Measurements from ENCODE around the gene ZNF766. TPM values are rescaled to one million over a fixed set of nuclear protein-coding genes. Genes with fewer than 3 reads are reported as not detected.
"Not testable (repeated sequence)": the region's sequence is repeated elsewhere in the genome, so short reads cannot be mapped to it uniquely, and the experiment has no call there.

ZNF766 gene
- polyA plus RNA-seq, 2 of the 4 experiments (the other 2 are of a cell fraction): 11.9 to 21.9 TPM

- FAIRE-seq: no peak
Measured at GRCh38 chr19:52244021-52244420, 25.4 kb upstream of the ZNF766 start.

GRCh38 chr19:52248241-52248640 lies 21.1 kb upstream of the ZNF766 start:
- CTCF ChIA-PET: interaction anchor here (0.6 to 1.2 kb wide), 2 partner anchors 16 to 188 kb away, joined by 3 to 4 read pairs; no protein-coding TSS in a partner anchor
- 17% methylated on average over 6 of the region's 6 CpGs for WGBS (ENCODE audit: missing lambda C conversion rate)
- DNase-seq (ENCODE audit: low read depth in 1 of 2, low spot score in 1 of 2) (no peak), ATAC-seq (no peak), FAIRE-seq (no peak)
- POLR2A ChIA-PET: no interaction called here
- no peak overlapping the region for H3K27ac ChIP-seq
- H3K9me3 ChIP-seq: peaks cover 51% of the 10 kb centered on the region
- H3K4me2 ChIP-seq: no peak overlapping the region
- H3K4me3 ChIP-seq: no peak overlapping the region
- H3K4me1 ChIP-seq: no peaks in the 10 kb centered on the region
- TF ChIP-seq HES2 (IDR thresholded peaks at IDR 0.05) (no peak), RAD21 (conservative IDR thresholded peaks at IDR 0.05 in 1 of 2, IDR thresholded peaks at IDR 0.05 in 1 of 2) (peak in 1 of 2 experiments; percentile 39; a peak in 2 of 5 replicates)

More at GRCh38 chr19:52244021-52244420, 25.4 kb upstream of the ZNF766 start:
- WGBS (ENCODE audit: missing lambda C conversion rate): 13% methylated on average over 12 of the region's 12 CpGs
- Histone ChIP-seq H3K27ac (no peak overlapping the region), H3K4me1 (no peaks in the 10 kb centered on the region), H3K4me2 (no peak overlapping the region), H3K4me3 (no peak overlapping the region), H3K9me3 (peaks cover 63% of the 10 kb centered on the region)
- TF ChIP-seq CBX2 (IDR thresholded peaks at IDR 0.05; ENCODE audit: borderline replicate concordance, low read depth) (no peak), PBX3 (IDR thresholded peaks at IDR 0.05) (no peak), BHLHE40 (IDR thresholded peaks at IDR 0.05; ENCODE audit: low read depth, low read length) (no peak), HOXB5 (CRISPR knock-in tag; IDR thresholded peaks at IDR 0.05) (no peak), FOSB (CRISPR knock-in tag; IDR thresholded peaks at IDR 0.05) (no peak), JUN (IDR thresholded peaks at IDR 0.05) (no peak), CHD2 (IDR thresholded peaks at IDR 0.05; ENCODE audit: low read length, partially characterized antibody) (no peak), RNF2 (IDR thresholded peaks at IDR 0.05; ENCODE audit: borderline replicate concordance, low read depth) (no peak)
- ATAC-seq (no peak), DNase-seq (ENCODE audit: low read depth in 1 of 2, low spot score in 1 of 2) (no peak)
- ChIA-PET POLR2A (no interaction called here), CTCF (interaction anchor here (0.6 kb wide), 1 partner anchor 832 kb away, joined by 3 read pairs; no protein-coding TSS in a partner anchor)

GRCh38 chr19:52258426-52258825 lies 11.0 kb upstream of the ZNF766 start:
- 53% methylated on average over 5 of the region's 5 CpGs for WGBS (ENCODE audit: missing lambda C conversion rate)
- DNase-seq (ENCODE audit: low read depth in 1 of 2, low spot score in 1 of 2) (no peak), ATAC-seq (no peak), FAIRE-seq (no peak)
- TF ChIP-seq RNF2 (IDR thresholded peaks at IDR 0.05; ENCODE audit: borderline replicate concordance, low read depth): no peak
- no peak for TF ChIP-seq NPAS2 (CRISPR knock-in tag; IDR thresholded peaks at IDR 0.05; ENCODE audit: borderline replicate concordance)
- no peak for TF ChIP-seq RFX5 (IDR thresholded peaks at IDR 0.05)
- no peak for TF ChIP-seq FOXS1 (CRISPR knock-in tag; IDR thresholded peaks at IDR 0.05)
- no peak for TF ChIP-seq MYC (IDR thresholded peaks at IDR 0.05; ENCODE audit: borderline replicate concordance, low read length)
- no peak for TF ChIP-seq CHD2 (IDR thresholded peaks at IDR 0.05; ENCODE audit: low read length, partially characterized antibody)
- no peak for TF ChIP-seq HDAC2 (IDR thresholded peaks at IDR 0.05)
- no peak for TF ChIP-seq FOSB (CRISPR knock-in tag; IDR thresholded peaks at IDR 0.05)
- TF ChIP-seq MAFK (IDR thresholded peaks at IDR 0.05; ENCODE audit: partially characterized antibody): no peak
- no peak for TF ChIP-seq TFCP2L1 (CRISPR knock-in tag; IDR thresholded peaks at IDR 0.05)
- no peak overlapping the region for H3K27ac ChIP-seq
- no peak overlapping the region for H3K4me3 ChIP-seq
- H3K9me3 ChIP-seq: peaks cover 75% of the 10 kb centered on the region
- H3K4me2 ChIP-seq: no peak overlapping the region
- POLR2A ChIA-PET: no interaction called here
- no peaks in the 10 kb centered on the region for H3K4me1 ChIP-seq
- CTCF ChIA-PET: no interaction called here

GRCh38 chr19:52265556-52265955 lies 3.8 kb upstream of the ZNF766 start:
- not testable (repeated sequence) for FAIRE-seq; DNase-seq (ENCODE audit: low read depth in 1 of 2, low spot score in 1 of 2); H3K4me3 ChIP-seq

More at GRCh38 chr19:52265556-52265955, 3.8 kb upstream of the ZNF766 start:
- H3K4me1 ChIP-seq, POLR2A ChIA-PET, ATAC-seq, H3K4me2 ChIP-seq, H3K27ac ChIP-seq: not testable (repeated sequence)
- 50% methylated on average over 6 of the region's 6 CpGs for WGBS (ENCODE audit: missing lambda C conversion rate)
- CTCF ChIA-PET: interaction anchor here (1.0 kb wide), 1 partner anchor 13 kb away, joined by 3 read pairs; no protein-coding TSS in a partner anchor
- peaks cover 80% of the 10 kb centered on the region for H3K9me3 ChIP-seq
